SK-N-SH treated with all-trans-retinoic acid at 6 μM for 48 hours (cell line): ENCODE measurements around the gene TMEM259.
A peak's percentile ranks its signal among the peaks of the same experiment; 100 is the strongest.

Source experiments
- ATAC-seq: fragments of 200-7000 bp; cut with Tn5 transposase; 3 replicates; pipeline ENCODE4 v1.9.1; 2020; ENCODE audit warnings: mild to moderate bottlenecking, moderate library complexity
- ARNTL ChIP-seq: fragments of 450-650 bp; formaldehyde crosslinking; IDR thresholded peaks from 2 replicates; pipeline ENCODE4 v1.5.0; 2020; ENCODE audit warnings: low read depth, mild to moderate bottlenecking, moderate library complexity, borderline replicate concordance
- BACH2 ChIP-seq: fragments of 250-450 bp; sonication (Bioruptor Pico); IDR thresholded peaks from 2 replicates; pipeline ENCODE4 v1.9.0; 2021; ENCODE audit warnings: mild to moderate bottlenecking, borderline replicate concordance
- CSDC2 ChIP-seq: fragments of 250-450 bp; sonication (Bioruptor Pico); IDR thresholded peaks from 2 replicates; pipeline ENCODE4 v1.5.0; 2020; ENCODE audit warnings: mild to moderate bottlenecking, moderate library complexity
- CSRNP3 ChIP-seq: fragments of 250-450 bp; sonication (Bioruptor Pico); IDR thresholded peaks from 2 replicates; pipeline ENCODE4 v1.5.1; 2021; ENCODE audit warnings: mild to moderate bottlenecking, moderate library complexity
- ESRRG ChIP-seq: fragments of 250-450 bp; sonication (Bioruptor Pico); IDR thresholded peaks from 2 replicates; pipeline ENCODE4 v1.6.1; 2021; ENCODE audit warnings: mild to moderate bottlenecking
- GLIS3 ChIP-seq: fragments of 250-450 bp; sonication (Bioruptor Pico); IDR thresholded peaks from 2 replicates; pipeline ENCODE4 v1.5.0; 2020; ENCODE audit warnings: mild to moderate bottlenecking, moderate library complexity
- PPARA ChIP-seq: fragments of 250-450 bp; sonication (Bioruptor Pico); IDR thresholded peaks from 2 replicates; pipeline ENCODE4 v1.5.0; 2020; ENCODE audit warnings: mild to moderate bottlenecking, borderline replicate concordance
- RARB ChIP-seq: fragments of 250-450 bp; sonication (Bioruptor Pico); IDR thresholded peaks from 2 replicates; pipeline ENCODE4 v1.8.0; 2021; ENCODE audit warnings: mild to moderate bottlenecking, moderate library complexity
- SNAI2 ChIP-seq: fragments of 250-450 bp; sonication (Bioruptor Pico); IDR thresholded peaks from 2 replicates; pipeline ENCODE4 v1.5.0; 2020; ENCODE audit warnings: mild to moderate bottlenecking, moderate library complexity
- TOX ChIP-seq: fragments of 250-450 bp; sonication (Bioruptor Pico); IDR thresholded peaks from 2 replicates; pipeline ENCODE4 v1.8.0; 2021; ENCODE audit warnings: mild to moderate bottlenecking, moderate library complexity, borderline replicate concordance
- ZC3H10 ChIP-seq: fragments of 250-450 bp; sonication (Bioruptor Pico); IDR thresholded peaks from 2 replicates; pipeline ENCODE4 v1.5.1; 2021; ENCODE audit warnings: mild to moderate bottlenecking, moderate library complexity
- ZFP3 ChIP-seq: fragments of 250-450 bp; sonication (Bioruptor Pico); IDR thresholded peaks from 2 replicates; pipeline ENCODE4 v1.5.0; 2020; ENCODE audit warnings: mild to moderate bottlenecking, moderate library complexity
- ZFP30 ChIP-seq: fragments of 450-650 bp; formaldehyde crosslinking; IDR thresholded peaks from 2 replicates; pipeline ENCODE4 v1.5.0; 2022; ENCODE audit warnings: mild to moderate bottlenecking, moderate library complexity
- ZNF565 ChIP-seq: fragments of 450-650 bp; formaldehyde crosslinking; conservative IDR thresholded peaks from 2 replicates; pipeline ENCODE4 v1.5.0; 2020; ENCODE audit warnings: low read depth, mild to moderate bottlenecking, moderate library complexity
- ZNF70 ChIP-seq: fragments of 450-650 bp; formaldehyde crosslinking; IDR thresholded peaks from 2 replicates; pipeline ENCODE4 v1.5.0; 2020; ENCODE audit warnings: mild to moderate bottlenecking, moderate library complexity
- TF ChIP-seq, protein P1 (sequence below): fragments of 250-450 bp; sonication (Bioruptor Pico); IDR thresholded peaks from 2 replicates; pipeline ENCODE4 v1.5.1; 2020; ENCODE audit warnings: low read depth, mild to moderate bottlenecking, moderate library complexity
- TF ChIP-seq, protein P2 (sequence below): fragments of 250-450 bp; sonication (Bioruptor Pico); IDR thresholded peaks from 2 replicates; pipeline ENCODE4 v1.8.0; 2020; ENCODE audit warnings: mild to moderate bottlenecking, moderate library complexity, borderline replicate concordance
- TF ChIP-seq, protein P3 (sequence below): fragments of 250-450 bp; sonication (Bioruptor Pico); IDR thresholded peaks from 2 replicates; pipeline ENCODE4 v1.8.0; 2021; ENCODE audit warnings: low read depth, mild to moderate bottlenecking, moderate library complexity, borderline replicate concordance

TMEM259 gene

DNA sequence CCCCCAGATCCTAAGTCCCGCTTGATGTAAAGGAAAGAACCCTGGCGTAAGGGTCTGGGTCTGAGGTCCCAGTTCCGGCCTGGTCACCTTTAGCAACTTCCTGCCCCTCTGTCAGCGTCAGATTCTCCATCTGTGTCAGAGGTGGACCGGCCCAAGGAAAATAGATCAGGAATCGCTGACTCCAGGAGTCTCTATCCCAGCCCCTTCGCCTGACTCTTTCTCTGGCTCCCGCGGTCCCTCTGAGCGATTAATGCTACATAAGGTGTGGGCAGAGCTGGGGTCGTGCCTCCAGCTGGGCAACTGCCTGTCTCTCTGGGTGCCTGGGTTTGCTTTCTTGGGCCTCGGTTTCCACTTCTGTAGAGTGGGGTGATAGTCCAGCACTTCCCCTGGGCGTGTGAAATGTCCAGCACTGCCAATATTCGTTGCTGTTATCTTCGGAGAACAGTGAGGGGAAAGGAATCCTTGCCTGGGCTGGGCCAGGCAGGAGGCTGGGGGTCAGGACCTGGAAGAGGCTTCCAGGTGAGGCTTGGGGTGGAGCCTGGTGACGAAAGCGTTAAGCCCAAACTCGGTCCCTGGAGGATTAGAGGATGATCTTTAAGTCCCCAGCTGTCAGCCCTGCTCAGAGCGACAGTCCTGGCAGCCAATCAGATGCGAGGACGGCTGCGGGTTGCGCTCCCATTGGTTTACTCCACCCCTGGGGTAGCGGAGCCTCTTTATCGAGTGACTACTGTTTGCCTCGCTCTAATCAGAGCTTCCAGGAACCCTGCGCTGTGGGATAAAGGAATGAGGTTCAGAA is 19.8 kb upstream of the TMEM259 start:
- ATAC-seq: peak; percentile 70
- TF ChIP-seq, protein P1, sequence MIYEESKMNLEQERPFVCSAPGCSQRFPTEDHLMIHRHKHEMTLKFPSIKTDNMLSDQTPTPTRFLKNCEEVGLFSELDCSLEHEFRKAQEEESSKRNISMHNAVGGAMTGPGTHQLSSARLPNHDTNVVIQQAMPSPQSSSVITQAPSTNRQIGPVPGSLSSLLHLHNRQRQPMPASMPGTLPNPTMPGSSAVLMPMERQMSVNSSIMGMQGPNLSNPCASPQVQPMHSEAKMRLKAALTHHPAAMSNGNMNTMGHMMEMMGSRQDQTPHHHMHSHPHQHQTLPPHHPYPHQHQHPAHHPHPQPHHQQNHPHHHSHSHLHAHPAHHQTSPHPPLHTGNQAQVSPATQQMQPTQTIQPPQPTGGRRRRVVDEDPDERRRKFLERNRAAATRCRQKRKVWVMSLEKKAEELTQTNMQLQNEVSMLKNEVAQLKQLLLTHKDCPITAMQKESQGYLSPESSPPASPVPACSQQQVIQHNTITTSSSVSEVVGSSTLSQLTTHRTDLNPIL (CRISPR knock-in tag): no peak
- no peak for TF ChIP-seq CSRNP3 (CRISPR knock-in tag)
- no peak for TF ChIP-seq ZFP3
- TF ChIP-seq ZFP30 (CRISPR knock-in tag): no peak
- no peak for TF ChIP-seq ARNTL
- TF ChIP-seq GLIS3: no peak
- TF ChIP-seq, protein P2, sequence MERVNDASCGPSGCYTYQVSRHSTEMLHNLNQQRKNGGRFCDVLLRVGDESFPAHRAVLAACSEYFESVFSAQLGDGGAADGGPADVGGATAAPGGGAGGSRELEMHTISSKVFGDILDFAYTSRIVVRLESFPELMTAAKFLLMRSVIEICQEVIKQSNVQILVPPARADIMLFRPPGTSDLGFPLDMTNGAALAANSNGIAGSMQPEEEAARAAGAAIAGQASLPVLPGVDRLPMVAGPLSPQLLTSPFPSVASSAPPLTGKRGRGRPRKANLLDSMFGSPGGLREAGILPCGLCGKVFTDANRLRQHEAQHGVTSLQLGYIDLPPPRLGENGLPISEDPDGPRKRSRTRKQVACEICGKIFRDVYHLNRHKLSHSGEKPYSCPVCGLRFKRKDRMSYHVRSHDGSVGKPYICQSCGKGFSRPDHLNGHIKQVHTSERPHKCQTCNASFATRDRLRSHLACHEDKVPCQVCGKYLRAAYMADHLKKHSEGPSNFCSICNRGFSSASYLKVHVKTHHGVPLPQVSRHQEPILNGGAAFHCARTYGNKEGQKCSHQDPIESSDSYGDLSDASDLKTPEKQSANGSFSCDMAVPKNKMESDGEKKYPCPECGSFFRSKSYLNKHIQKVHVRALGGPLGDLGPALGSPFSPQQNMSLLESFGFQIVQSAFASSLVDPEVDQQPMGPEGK (CRISPR knock-in tag): no peak
- no peak for TF ChIP-seq ZNF565 (CRISPR knock-in tag)
- no peak for TF ChIP-seq ZNF70
- TF ChIP-seq, protein P3, sequence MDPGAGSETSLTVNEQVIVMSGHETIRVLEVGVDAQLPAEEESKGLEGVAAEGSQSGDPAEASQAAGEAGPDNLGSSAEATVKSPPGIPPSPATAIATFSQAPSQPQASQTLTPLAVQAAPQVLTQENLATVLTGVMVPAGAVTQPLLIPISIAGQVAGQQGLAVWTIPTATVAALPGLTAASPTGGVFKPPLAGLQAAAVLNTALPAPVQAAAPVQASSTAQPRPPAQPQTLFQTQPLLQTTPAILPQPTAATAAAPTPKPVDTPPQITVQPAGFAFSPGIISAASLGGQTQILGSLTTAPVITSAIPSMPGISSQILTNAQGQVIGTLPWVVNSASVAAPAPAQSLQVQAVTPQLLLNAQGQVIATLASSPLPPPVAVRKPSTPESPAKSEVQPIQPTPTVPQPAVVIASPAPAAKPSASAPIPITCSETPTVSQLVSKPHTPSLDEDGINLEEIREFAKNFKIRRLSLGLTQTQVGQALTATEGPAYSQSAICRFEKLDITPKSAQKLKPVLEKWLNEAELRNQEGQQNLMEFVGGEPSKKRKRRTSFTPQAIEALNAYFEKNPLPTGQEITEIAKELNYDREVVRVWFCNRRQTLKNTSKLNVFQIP: no peak
- TF ChIP-seq PPARA (CRISPR knock-in tag): no peak
- TF ChIP-seq CSDC2 (CRISPR knock-in tag): no peak

DNA sequence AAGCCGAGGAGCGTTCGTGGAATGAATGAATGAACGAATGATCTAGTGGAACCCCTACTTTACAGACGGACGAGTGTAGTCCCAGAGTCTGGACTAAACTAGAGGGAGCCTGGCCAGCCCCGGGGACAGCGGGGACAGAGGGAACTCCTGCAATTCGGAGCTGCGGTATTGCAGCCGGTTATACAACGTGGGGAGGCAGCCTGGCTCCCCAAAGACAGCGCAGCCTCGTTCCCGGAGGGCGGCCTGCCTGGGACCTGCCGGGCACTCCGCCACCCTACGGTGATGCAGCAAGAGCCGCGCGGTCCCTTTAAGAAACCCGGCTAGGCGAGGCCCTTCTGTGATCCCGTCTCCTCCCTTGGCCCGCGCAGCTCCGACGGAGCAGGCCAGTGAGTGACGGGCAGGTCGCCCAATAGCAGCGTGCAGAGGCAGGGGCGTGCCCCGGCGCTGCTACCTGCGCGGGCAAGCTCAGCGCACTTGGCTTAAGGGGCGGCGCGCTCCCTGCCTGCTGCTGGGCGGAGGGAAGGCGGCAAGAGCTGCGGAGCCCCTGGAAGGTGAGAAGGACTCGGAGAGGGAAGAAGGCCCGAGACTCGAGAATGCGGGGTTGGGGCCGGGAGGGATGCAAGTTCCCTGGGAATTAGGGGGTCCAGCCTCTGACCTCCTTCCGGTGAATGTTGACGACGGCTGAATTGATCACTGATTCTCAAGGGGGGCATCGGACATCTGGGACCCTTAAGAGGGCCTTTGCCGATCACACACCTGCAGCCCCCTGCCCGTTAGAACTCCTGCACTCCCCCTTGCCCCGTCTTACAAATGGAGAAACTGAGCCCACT is 18.9 kb upstream of the TMEM259 start, which contains the start of gene ABCA7:
Gene ABCA7, plus strand, starts transcription at position 462 of the 830 bp plus-strand sequence. CDS start 1,255 bp downstream, outside the sequence.
- peak; percentile 83 for ATAC-seq
- TF ChIP-seq CSRNP3 (CRISPR knock-in tag) (0 out of 2 replicates have a peak, but pooled peaks have one; percentile 23), TOX (CRISPR knock-in tag) (no peak; the same call in 1 of the 2 replicates), SNAI2 (CRISPR knock-in tag) (no peak), CSDC2 (CRISPR knock-in tag) (peak; percentile 77; the same call in 1 of the 2 replicates), ZNF565 (CRISPR knock-in tag) (no peak), ESRRG (CRISPR knock-in tag) (no peak), ZC3H10 (CRISPR knock-in tag) (peak; percentile 84), GLIS3 (peak; percentile 89), RARB (peak; percentile 81), BACH2 (CRISPR knock-in tag) (no peak), ZFP3 (no peak)
- TF ChIP-seq, protein P2 (CRISPR knock-in tag): peak; percentile 83; the same call in 1 of the 2 replicates
